ENCODE measurements around the gene UPF1. TPM values are rescaled to one million over a fixed set of nuclear protein-coding genes. Genes with fewer than 3 reads are reported as not detected.

UPF1 gene
- total RNA-seq, 1 donor from 2014 or later: 46.3 TPM

DNA sequence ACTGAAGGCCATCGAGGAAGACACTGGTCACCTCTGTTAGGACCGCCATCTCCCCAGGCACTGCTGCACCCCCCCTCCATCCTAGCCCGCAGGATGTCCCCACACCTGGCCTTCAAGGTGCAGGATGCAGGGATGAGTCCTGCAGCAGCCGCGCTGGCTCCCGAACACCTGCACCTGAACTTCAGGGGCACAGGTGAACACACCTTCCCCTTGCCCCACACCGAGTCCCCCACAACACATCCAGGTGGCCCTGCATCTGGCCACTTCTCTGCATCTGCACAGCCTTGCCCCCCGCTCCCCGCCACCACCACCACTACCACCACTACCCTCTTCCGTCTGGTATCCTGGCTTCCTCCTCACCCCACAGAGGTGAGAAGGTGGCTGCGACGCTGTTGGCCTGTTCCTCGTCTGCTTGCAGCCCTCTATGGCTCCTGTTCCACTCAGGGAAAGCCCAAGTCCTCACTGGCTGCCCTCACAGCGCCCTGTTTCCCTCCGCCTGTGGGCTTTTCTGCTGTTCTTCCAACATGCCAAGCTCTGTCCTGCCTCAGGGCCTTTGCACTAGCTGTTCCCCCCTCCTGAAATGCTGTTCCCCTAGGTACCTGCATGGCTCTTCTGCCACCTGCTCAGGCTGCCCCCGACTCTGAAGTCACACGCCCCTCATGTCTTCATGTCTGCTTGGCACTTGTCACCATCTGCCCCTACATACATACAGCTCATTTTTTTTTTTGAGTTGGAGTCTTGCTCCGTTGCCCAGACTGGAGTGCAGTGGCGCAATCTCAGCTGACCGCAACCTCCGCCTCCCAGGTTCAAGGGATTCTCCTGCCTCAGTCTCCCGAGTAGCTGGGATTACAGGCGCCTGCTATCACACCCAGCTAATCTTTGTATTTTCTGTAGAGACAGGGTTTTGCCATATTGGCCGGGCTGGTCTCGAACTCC lies 65.6 kb downstream of the UPF1 start:
- H3K4me1 Mint-ChIP-seq (ENCODE audit: low read depth, unreplicated experiment): peaks cover 3% of the 10 kb centered on the region
- peaks cover 9% of the 10 kb centered on the region for H3K27me3 Mint-ChIP-seq (ENCODE audit: unreplicated experiment)
- DNase-seq: no peak
- H3K4me3 Mint-ChIP-seq (ENCODE audit: unreplicated experiment): peak overlapping the region; percentile 69
- H3K9me3 Mint-ChIP-seq (ENCODE audit: unreplicated experiment): peaks cover 3% of the 10 kb centered on the region
- no peak overlapping the region for H3K27ac Mint-ChIP-seq (ENCODE audit: unreplicated experiment)
- TF ChIP-seq, protein P1, sequence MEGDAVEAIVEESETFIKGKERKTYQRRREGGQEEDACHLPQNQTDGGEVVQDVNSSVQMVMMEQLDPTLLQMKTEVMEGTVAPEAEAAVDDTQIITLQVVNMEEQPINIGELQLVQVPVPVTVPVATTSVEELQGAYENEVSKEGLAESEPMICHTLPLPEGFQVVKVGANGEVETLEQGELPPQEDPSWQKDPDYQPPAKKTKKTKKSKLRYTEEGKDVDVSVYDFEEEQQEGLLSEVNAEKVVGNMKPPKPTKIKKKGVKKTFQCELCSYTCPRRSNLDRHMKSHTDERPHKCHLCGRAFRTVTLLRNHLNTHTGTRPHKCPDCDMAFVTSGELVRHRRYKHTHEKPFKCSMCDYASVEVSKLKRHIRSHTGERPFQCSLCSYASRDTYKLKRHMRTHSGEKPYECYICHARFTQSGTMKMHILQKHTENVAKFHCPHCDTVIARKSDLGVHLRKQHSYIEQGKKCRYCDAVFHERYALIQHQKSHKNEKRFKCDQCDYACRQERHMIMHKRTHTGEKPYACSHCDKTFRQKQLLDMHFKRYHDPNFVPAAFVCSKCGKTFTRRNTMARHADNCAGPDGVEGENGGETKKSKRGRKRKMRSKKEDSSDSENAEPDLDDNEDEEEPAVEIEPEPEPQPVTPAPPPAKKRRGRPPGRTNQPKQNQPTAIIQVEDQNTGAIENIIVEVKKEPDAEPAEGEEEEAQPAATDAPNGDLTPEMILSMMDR (IDR thresholded peaks at IDR 0.05; ENCODE audit: partially characterized antibody, unreplicated experiment): no peak
- no peaks in the 10 kb centered on the region for H3K36me3 Mint-ChIP-seq (ENCODE audit: unreplicated experiment)

GRCh38 chr19:18898081-18898606 lies 66.4 kb downstream of the UPF1 start:
- peaks cover 9% of the 10 kb centered on the region for H3K27me3 Mint-ChIP-seq (ENCODE audit: unreplicated experiment)
- peaks cover 3% of the 10 kb centered on the region for H3K4me1 Mint-ChIP-seq (ENCODE audit: low read depth, unreplicated experiment)
- no peaks in the 10 kb centered on the region for H3K36me3 Mint-ChIP-seq (ENCODE audit: unreplicated experiment)
- H3K4me3 Mint-ChIP-seq (ENCODE audit: unreplicated experiment): no peak overlapping the region
- TF ChIP-seq, protein P1 (IDR thresholded peaks at IDR 0.05; ENCODE audit: partially characterized antibody, unreplicated experiment): no peak
- H3K9me3 Mint-ChIP-seq (ENCODE audit: unreplicated experiment): peaks cover 3% of the 10 kb centered on the region
- no peak for DNase-seq
- H3K27ac Mint-ChIP-seq (ENCODE audit: unreplicated experiment): no peak overlapping the region

DNA sequence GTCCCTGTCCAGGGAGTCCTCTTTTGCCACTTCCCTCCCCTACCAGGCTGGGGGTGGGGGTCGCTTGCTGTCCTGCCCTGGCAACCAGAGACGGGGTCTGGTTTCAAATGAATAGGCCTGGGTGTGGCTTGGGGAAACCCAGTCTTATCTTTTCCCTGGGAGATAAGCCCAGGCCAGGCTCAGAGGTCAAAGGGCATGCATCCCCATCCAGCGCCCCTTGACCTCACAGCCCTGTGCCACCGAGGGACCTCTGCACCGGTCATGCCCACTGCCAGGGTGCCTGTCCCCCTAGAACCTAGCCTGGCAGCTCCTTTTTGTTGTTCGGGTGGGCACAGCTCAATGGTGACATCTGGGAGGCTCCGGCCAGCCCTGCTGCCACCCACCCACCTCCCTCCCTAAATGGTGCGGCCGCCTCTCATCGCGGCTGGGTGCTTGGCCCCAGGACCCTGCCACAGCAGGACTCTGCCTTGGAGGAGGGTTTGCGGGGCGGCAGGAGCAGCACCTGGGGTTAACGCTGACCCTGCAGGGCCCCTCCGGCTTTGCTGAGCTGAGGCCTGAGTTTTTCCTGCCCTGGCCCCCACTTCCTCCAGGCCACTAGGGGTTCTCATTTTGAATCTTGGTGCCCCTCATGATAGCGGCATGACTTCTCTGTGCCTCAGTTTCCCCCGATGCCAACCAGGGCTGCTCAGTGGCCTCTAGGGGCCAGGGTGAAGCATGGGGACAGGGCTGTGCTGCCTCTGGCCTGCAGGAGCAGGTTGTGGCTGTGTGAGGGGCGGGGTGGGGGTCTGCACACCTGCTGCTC lies 67.0 kb downstream of the UPF1 start:
- TF ChIP-seq, protein P1 (IDR thresholded peaks at IDR 0.05; ENCODE audit: partially characterized antibody, unreplicated experiment): no peak
- H3K9me3 Mint-ChIP-seq (ENCODE audit: unreplicated experiment): peaks cover 3% of the 10 kb centered on the region
- peaks cover 2% of the 10 kb centered on the region for H3K4me1 Mint-ChIP-seq (ENCODE audit: low read depth, unreplicated experiment)
- no peak overlapping the region for H3K4me3 Mint-ChIP-seq (ENCODE audit: unreplicated experiment)
- no peak for DNase-seq
- no peak overlapping the region for H3K27ac Mint-ChIP-seq (ENCODE audit: unreplicated experiment)
- no peaks in the 10 kb centered on the region for H3K36me3 Mint-ChIP-seq (ENCODE audit: unreplicated experiment)
- peaks cover 9% of the 10 kb centered on the region for H3K27me3 Mint-ChIP-seq (ENCODE audit: unreplicated experiment)

GRCh38 chr19:18899624-18900560 lies 68.1 kb downstream of the UPF1 start:
- no peak overlapping the region for H3K27ac Mint-ChIP-seq (ENCODE audit: unreplicated experiment)
- H3K36me3 Mint-ChIP-seq (ENCODE audit: unreplicated experiment): no peaks in the 10 kb centered on the region
- TF ChIP-seq, protein P1 (IDR thresholded peaks at IDR 0.05; ENCODE audit: partially characterized antibody, unreplicated experiment): no peak
- peaks cover 9% of the 10 kb centered on the region for H3K27me3 Mint-ChIP-seq (ENCODE audit: unreplicated experiment)
- no peak for DNase-seq
- H3K9me3 Mint-ChIP-seq (ENCODE audit: unreplicated experiment): peaks cover 3% of the 10 kb centered on the region
- no peaks in the 10 kb centered on the region for H3K4me1 Mint-ChIP-seq (ENCODE audit: low read depth, unreplicated experiment)
- no peak overlapping the region for H3K4me3 Mint-ChIP-seq (ENCODE audit: unreplicated experiment)

Measured in glutamatergic neuron (in vitro differentiated cells).